Lower leg skin (tissue), 3 donors: Measurements from ENCODE around the gene POC1B.

ENCODE experiments used
- CTCF ChIP-seq, 3 donors: fragments of 450-650 bp; IDR thresholded peaks; one replicate each; pipeline ENCODE4 v1.5.1; 2016; ENCODE audit warnings: antibody characterized with exemption in 3 of 3, mild to moderate bottlenecking in 3 of 3, moderate library complexity in 2 of 3
- POLR2A ChIP-seq, 2 donors: fragments of 450-650 bp; IDR thresholded peaks; one replicate each; pipeline ENCODE4 v1.6.1; 2016 to 2017; ENCODE audit warnings: antibody characterized with exemption in 2 of 2, mild to moderate bottlenecking in 1 of 2, moderate library complexity in 1 of 2

- TF ChIP-seq CTCF (IDR thresholded peaks at IDR 0.05) (no peak), POLR2A (IDR thresholded peaks at IDR 0.05) (no peak)
Observed at GRCh38 chr12:89376202-89376529, 149.7 kb downstream of the POC1B start.
